B cell (primary cell): ENCODE data around the gene EBLN1. TPM values are rescaled to one million over a fixed set of nuclear protein-coding genes. Genes with fewer than 3 reads are reported as not detected.

ENCODE experiments used
- ATAC-seq: fragments of 200-7000 bp; cut with Tn5 transposase; one replicate; pipeline ENCODE4 v1.10.0; 2021; ENCODE audit warnings: low read depth, mild to moderate bottlenecking, moderate number of reproducible peaks, moderate library complexity
- CTCF ChIA-PET: fragments of 350-600 bp; sonication (Branson Sonifier 250); formaldehyde crosslinking; loops from one replicate; lab custom pipeline; 2021; ENCODE audit warnings: antibody characterized with exemption, inconsistent platforms; lab: Charles Lee
- POLR2A ChIA-PET: fragments of 350-600 bp; sonication (Branson Sonifier 250); formaldehyde crosslinking; loops from one replicate; lab custom pipeline; 2021; ENCODE audit warnings: antibody characterized with exemption; lab: Charles Lee
- DNase-seq: peaks from one replicate; pipeline ENCODE4 v3.0.0; 2013
- H2AFZ ChIP-seq: 2 replicates; pipeline ENCODE4 v1.6.1; 2012; ENCODE audit warnings: mild to moderate bottlenecking, low read depth, low read length; ENCODE audit not compliant: insufficient read depth, poor library complexity, severe bottlenecking
- H3K27ac ChIP-seq, 2 donors: 1 replicate in 1 of 2; 2 replicates in 1 of 2; pipeline ENCODE4 v1.5.1; 2012 to 2013; ENCODE audit warnings: low read length in 2 of 2, mild to moderate bottlenecking in 2 of 2, moderate library complexity in 1 of 2
- H3K27me3 ChIP-seq, 4 experiments: fragments of 200-600 bp in 1 of 4; sonication (generic) in 1 of 4; replicated peaks in 1 of 4; 1 replicate in 2 of 4; 2 replicates in 2 of 4; pipeline versions ENCODE4 v1.6.1 to v1.7.0; 2013 to 2016; ENCODE audit warnings: low read length in 3 of 4, mild to moderate bottlenecking in 2 of 4, mixed read lengths in 1 of 4, moderate library complexity in 1 of 4; ENCODE audit not compliant: insufficient read depth in 4 of 4, control insufficient read depth in 3 of 4; ENCODE audit errors: control extremely low read depth in 1 of 4
- H3K36me3 ChIP-seq, 2 experiments: replicated peaks in 1 of 2; 1 replicate in 1 of 2; 2 replicates in 1 of 2; pipeline versions ENCODE4 v1.6.1 to v1.7.1; 2013; ENCODE audit warnings: low read length in 1 of 2; ENCODE audit not compliant: insufficient read depth in 2 of 2, control insufficient read depth in 1 of 2; ENCODE audit errors: control extremely low read depth in 1 of 2, extremely low read depth in 1 of 2
- H3K4me1 ChIP-seq, 2 donors: fragments of 200-600 bp in 1 of 2; sonication (generic) in 1 of 2; 1 replicate in 1 of 2; 2 replicates in 1 of 2; pipeline versions ENCODE4 v1.5.1 to v1.6.1; 2013 to 2017; ENCODE audit warnings: low read length in 2 of 2; ENCODE audit not compliant: control insufficient read depth in 2 of 2, insufficient read depth in 2 of 2
- H3K4me2 ChIP-seq: replicated peaks from 2 replicates; pipeline ENCODE3; 2012; ENCODE audit warnings: mild to moderate bottlenecking, low read depth, low read length; ENCODE audit not compliant: poor library complexity, severe bottlenecking
- H3K4me3 ChIP-seq, 5 experiments: fragments of 200-600 bp in 1 of 5; sonication (generic) in 1 of 5; 1 replicate in 3 of 5; 2 replicates in 2 of 5; pipeline versions ENCODE4 v1.5.1 to v1.7.0; 2011 to 2016; ENCODE audit warnings: low read length in 4 of 5, mild to moderate bottlenecking in 4 of 5, low read depth in 2 of 5, control low read depth in 1 of 5, moderate library complexity in 1 of 5; ENCODE audit not compliant: insufficient read depth in 1 of 5; ENCODE audit errors: control extremely low read depth in 1 of 5, extremely low read depth in 1 of 5
- H3K79me2 ChIP-seq: fragments of 200-600 bp; sonication (generic); one replicate; pipeline ENCODE4 v1.6.0; 2016; ENCODE audit warnings: low read length; ENCODE audit not compliant: control insufficient read depth, insufficient read depth
- H3K9ac ChIP-seq: fragments of 200-600 bp; sonication (generic); 2 replicates; pipeline ENCODE4 v1.6.1; 2017; ENCODE audit warnings: mild to moderate bottlenecking, low read length, moderate library complexity
- H3K9me3 ChIP-seq, 3 donors: one replicate each; pipeline versions ENCODE4 v1.6.1 to v1.7.1; 2013; ENCODE audit warnings: low read length in 2 of 3; ENCODE audit not compliant: control insufficient read depth in 2 of 3, insufficient read depth in 1 of 3; ENCODE audit errors: control extremely low read depth in 1 of 3
- H4K20me1 ChIP-seq: 2 replicates; pipeline ENCODE4 v1.6.0; 2012; ENCODE audit warnings: mild to moderate bottlenecking, low read length; ENCODE audit not compliant: insufficient read depth, control insufficient read depth, poor library complexity, severe bottlenecking
- H3K27ac Mint-ChIP-seq: one replicate; pipeline ENCODE4 v1.8.0; 2021; ENCODE audit warnings: mixed read lengths
- H3K27me3 Mint-ChIP-seq: one replicate; pipeline ENCODE4 v1.8.0; 2021; ENCODE audit warnings: mixed read lengths
- H3K4me1 Mint-ChIP-seq: one replicate; pipeline ENCODE4 v1.8.0; 2021; ENCODE audit warnings: mixed read lengths
- H3K4me3 Mint-ChIP-seq: one replicate; pipeline ENCODE4 v1.8.0; 2021; ENCODE audit warnings: mixed read lengths
- H3K9me3 Mint-ChIP-seq: one replicate; pipeline ENCODE4 v1.8.0; 2022; ENCODE audit warnings: mixed read lengths; ENCODE audit not compliant: insufficient read depth
- CTCF ChIP-seq: fragments of 200-600 bp; IDR thresholded peaks from one replicate; pipeline ENCODE4 v1.8.0; 2022; ENCODE audit warnings: antibody characterized with exemption, mild to moderate bottlenecking
- EZH2 ChIP-seq: IDR thresholded peaks from 2 replicates; pipeline ENCODE4 v1.6.1; 2012; ENCODE audit warnings: borderline replicate concordance, low read depth, mild to moderate bottlenecking, moderate library complexity, low read length; ENCODE audit not compliant: insufficient read depth, poor library complexity, severe bottlenecking
- WGBS: methylation state at CpG from one replicate; pipeline ENCODE4 v1.1.5; 2013; ENCODE audit warnings: missing lambda C conversion rate; ENCODE audit not compliant: insufficient coverage; 5-methylcytosine and 5-hydroxymethylcytosine counted together
- intact Hi-C: fragments of 100-400 bp; cut with micrococcal nuclease; formaldehyde crosslinking; loops from one replicate; pipeline ENCODE4 v1.10.0; 2022
- polyA plus RNA-seq: library from polyadenylated mRNA; depleted of rRNA; stranded (reverse); fragments of >200 nt; gene quantifications from 2 replicates; pipeline ENCODE4 v1.2.3, GENCODE V29; 2012
- total RNA-seq, 2 donors: library from RNA; stranded (reverse); fragments of 120-200 nt in 1 of 2; gene quantifications; 1 replicate in 1 of 2; 2 replicates in 1 of 2; pipeline versions ENCODE4 v1.2.3 to v1.2.4, GENCODE V29; 2013 to 2022

Gene EBLN1
- total and polyA plus RNA-seq, 2 donors (not counting 1 experiment from before 2014, with no cell fraction given) = not detected

GRCh38 chr10:22251751-22252223, 34.0 kb upstream of the EBLN1 start:
- 0% methylated on average over 11 of the region's 28 CpGs for WGBS
- TF ChIP-seq EZH2 (no peak), CTCF (no peak)
- Histone ChIP-seq H4K20me1 (no peaks in the 10 kb centered on the region), H3K36me3 (no peaks in the 10 kb centered on the region), H3K4me1 (peaks cover 9 to 15% of the 10 kb centered on the region in 2 donors), H3K9ac (peak overlapping the region; percentile 87), H3K79me2 (no peaks in the 10 kb centered on the region), H3K4me3 (peak overlapping the region; percentile 77 to 95 (median 86)), H3K27me3 (no peaks in the 10 kb centered on the region), H3K4me2 (peak overlapping the region; percentile 85), H2AFZ (peak overlapping the region; percentile 95), H3K9me3 (no peaks in the 10 kb centered on the region), H3K27ac (peak overlapping the region; percentile 95 to 97)
- Mint-ChIP-seq H3K4me3 (peak overlapping the region; percentile 97), H3K4me1 (peaks cover 26% of the 10 kb centered on the region), H3K27me3 (no peaks in the 10 kb centered on the region), H3K27ac (peak overlapping the region; percentile 100), H3K9me3 (no peaks in the 10 kb centered on the region)
- ATAC-seq (peak; percentile 56), DNase-seq (peak; percentile 90)
- ChIA-PET CTCF (interaction anchor here (3.3 kb wide), 1 partner anchor 22 kb away, joined by 25 read pairs; no protein-coding TSS in a partner anchor), POLR2A (interaction anchor here (1.6 to 3.5 kb wide), 5 partner anchors 21 to 185 kb away, joined by 6 to 27 read pairs (median 14); partner anchors contain the start of genes BMI1 and COMMD3)
- intact Hi-C loops = loop anchor here (1.0 to 10.0 kb wide), 9 partner anchors 22 to 1183 kb away; partner anchors contain the start of genes DNAJC1, OTUD1, PIP4K2A and SKIDA1
